Lung (tissue), 12 donors: ENCODE measurements around the gene CLK4. TPM values are rescaled to one million over a fixed set of nuclear protein-coding genes. Genes with fewer than 3 reads are reported as not detected.
"Not testable (repeated sequence)": the region's sequence is repeated elsewhere in the genome, so short reads cannot be mapped to it uniquely, and the experiment has no call there.

Experiments
- ATAC-seq: fragments of 200-7000 bp; cut with Tn5 transposase; one replicate; pipeline ENCODE4 v1.9.1; 2020; ENCODE audit warnings: moderate number of reproducible peaks; ENCODE audit not compliant: insufficient read depth, low FRiP score
- DNase-seq, 3 donors: peaks; one replicate each; pipeline ENCODE4 v3.0.0-alpha.2; 2013 to 2017
- H3K27ac ChIP-seq, 2 donors: one replicate each; pipeline ENCODE4 v1.5.1; 2013; ENCODE audit warnings: mild to moderate bottlenecking in 2 of 2, moderate library complexity in 2 of 2, control low read depth in 1 of 2, inconsistent platforms in 1 of 2, low read depth in 1 of 2, low read length in 1 of 2
- H3K27me3 ChIP-seq, 3 donors: one replicate each; pipeline ENCODE4 v1.5.1; 2013; ENCODE audit warnings: low read length in 2 of 3; ENCODE audit not compliant: control insufficient read depth in 3 of 3, insufficient read depth in 3 of 3
- H3K36me3 ChIP-seq, 4 donors: one replicate each; pipeline ENCODE4 v1.5.1; 2013; ENCODE audit warnings: low read length in 4 of 4, mild to moderate bottlenecking in 1 of 4, moderate library complexity in 1 of 4; ENCODE audit not compliant: control insufficient read depth in 4 of 4, insufficient read depth in 4 of 4
- H3K4me1 ChIP-seq, 5 donors: one replicate each; pipeline ENCODE4 v1.5.1; 2013; ENCODE audit warnings: low read length in 5 of 5, mild to moderate bottlenecking in 2 of 5, moderate library complexity in 1 of 5; ENCODE audit not compliant: control insufficient read depth in 5 of 5, insufficient read depth in 5 of 5
- H3K4me3 ChIP-seq: one replicate; pipeline ENCODE4 v1.5.1; 2013; ENCODE audit warnings: mild to moderate bottlenecking, control low read depth, moderate library complexity
- H3K9ac ChIP-seq, 2 donors: one replicate each; pipeline ENCODE4 v1.5.1; 2013; ENCODE audit warnings: low read length in 2 of 2, control low read depth in 1 of 2; ENCODE audit not compliant: insufficient read depth in 1 of 2
- H3K9me3 ChIP-seq, 4 donors: one replicate each; pipeline ENCODE4 v1.5.1; 2013; ENCODE audit warnings: low read length in 3 of 4, mild to moderate bottlenecking in 1 of 4, moderate library complexity in 1 of 4; ENCODE audit not compliant: control insufficient read depth in 4 of 4, insufficient read depth in 3 of 4
- CTCF ChIP-seq: IDR thresholded peaks from 2 replicates; pipeline ENCODE4 v1.5.1; 2012; ENCODE audit warnings: mild to moderate bottlenecking; ENCODE audit errors: control extremely low read depth, extremely low read depth
- WGBS, 2 donors: extraction: QIAGEN DNeasy Blood & Tissue Kit; methylation state at CpG; one replicate each; pipeline ENCODE4 v1.1.7; 2013; 5-methylcytosine and 5-hydroxymethylcytosine counted together
- polyA plus RNA-seq, 2 donors: library from polyadenylated mRNA; stranded (reverse); fragments of 200-250 nt; gene quantifications; one replicate each; pipeline ENCODE4 v1.2.1, GENCODE V29; 2013
- total RNA-seq, 2 donors: library from RNA; depleted of rRNA in 1 of 2; stranded (reverse); fragments of >200 nt in 1 of 2; gene quantifications; one replicate each; pipeline ENCODE4 v1.2.1, GENCODE V29; 2014 to 2021
- donor health status: control.
- donor health status: control.
- donor health status: Bipolar disorder and iron deficiency.
- donor health status: healthy.
- donor health status: DM: yes; HTN: yes; CAD: no.

Gene CLK4
- total and polyA plus RNA-seq, 4 donors = 12.6 to 85.7 (median 28.5) TPM

- 72 to 76% methylated on average over 8 of the region's 8 CpGs for WGBS, 2 donors
- no peak overlapping the region for H3K9ac ChIP-seq
- no peak for TF ChIP-seq CTCF
- H3K27ac ChIP-seq = no peak overlapping the region
- DNase-seq (no peak), ATAC-seq (no peak)
- no peak overlapping the region for H3K4me3 ChIP-seq
- peaks cover 0 to 16% (median 0%) of the 10 kb centered on the region in 3 donors for H3K27me3 ChIP-seq
- H3K4me1 ChIP-seq = peaks cover 0 to 29% (median 7%) of the 10 kb centered on the region in 5 donors
- H3K36me3 ChIP-seq = no peaks in the 10 kb centered on the region
- peaks cover 0 to 3% (median 0%) of the 10 kb centered on the region in 4 donors for H3K9me3 ChIP-seq
Observed at GRCh38 chr5:178588769-178589168, 38.1 kb downstream of the CLK4 start.

- no peak for TF ChIP-seq CTCF
- 62 to 70% methylated on average over 13 of the region's 13 CpGs for WGBS, 2 donors
- DNase-seq = peak in 2 of 3 donors; percentile 27 to 41
- Histone ChIP-seq H3K4me1 (peaks cover 0 to 29% (median 7%) of the 10 kb centered on the region in 5 donors), H3K27me3 (peaks cover 0 to 16% (median 0%) of the 10 kb centered on the region in 3 donors), H3K4me3 (no peak overlapping the region), H3K9ac (no peak overlapping the region), H3K9me3 (peaks cover 0 to 3% (median 0%) of the 10 kb centered on the region in 4 donors), H3K36me3 (no peaks in the 10 kb centered on the region), H3K27ac (no peak overlapping the region)
- ATAC-seq = no peak
Observed at GRCh38 chr5:178587763-178588611, 38.9 kb downstream of the CLK4 start.

GRCh38 chr5:178586396-178586795, 40.5 kb downstream of the CLK4 start:
- Histone ChIP-seq H3K4me3 (no peak overlapping the region), H3K4me1 (peaks cover 0 to 29% (median 7%) of the 10 kb centered on the region in 5 donors), H3K27ac (no peak overlapping the region), H3K27me3 (peaks cover 0 to 16% (median 0%) of the 10 kb centered on the region in 3 donors), H3K9me3 (peaks cover 0 to 6% (median 0%) of the 10 kb centered on the region in 4 donors), H3K9ac (peak overlapping the region in 1 of 2 donors; percentile 39), H3K36me3 (no peaks in the 10 kb centered on the region)
- 76 to 79% methylated on average over 2 of the region's 2 CpGs for whole genome bisulfite sequencing, 2 donors
- TF ChIP-seq CTCF = no peak
- DNase-seq (peak in 2 of 3 donors; percentile 30 to 54), ATAC-seq (no peak)

GRCh38 chr5:178585421-178585820, 41.4 kb downstream of the CLK4 start:
- not testable (repeated sequence) for H3K4me3 ChIP-seq, H3K36me3 ChIP-seq, H3K9ac ChIP-seq, H3K27ac ChIP-seq, H3K9me3 ChIP-seq
- H3K27me3 ChIP-seq = peaks cover 0 to 16% (median 0%) of the 10 kb centered on the region in 3 donors
- DNase-seq (peak in 1 of 3 donors; percentile 62), ATAC-seq (peak; percentile 91)
- H3K4me1 ChIP-seq = peaks cover 0 to 26% (median 5%) of the 10 kb centered on the region in 5 donors
- 87 to 88% methylated on average over 11 of the region's 11 CpGs for WGBS, 2 donors
